Retinal pigment epithelial cell (primary cell): ENCODE measurements around the gene DARS1.

Experiments
- DNase-seq: peaks from one replicate; pipeline ENCODE4 v3.0.0-alpha.2; 2010; ENCODE audit warnings: low read depth
- H3K4me3 ChIP-seq: 2 replicates; pipeline ENCODE4 v1.5.1; 2011; ENCODE audit warnings: mild to moderate bottlenecking, low read length, control low read depth, moderate library complexity
- TF ChIP-seq, protein P1 (sequence below): conservative IDR thresholded peaks from 2 replicates; pipeline ENCODE4 v1.5.1; 2011; ENCODE audit warnings: low read depth, low read length, control low read depth, inconsistent platforms

The DARS1 gene

GRCh38 chr2:135863233-135863632 is 122.2 kb downstream of the DARS1 start:
- no peak for DNase-seq
- TF ChIP-seq, protein P1, sequence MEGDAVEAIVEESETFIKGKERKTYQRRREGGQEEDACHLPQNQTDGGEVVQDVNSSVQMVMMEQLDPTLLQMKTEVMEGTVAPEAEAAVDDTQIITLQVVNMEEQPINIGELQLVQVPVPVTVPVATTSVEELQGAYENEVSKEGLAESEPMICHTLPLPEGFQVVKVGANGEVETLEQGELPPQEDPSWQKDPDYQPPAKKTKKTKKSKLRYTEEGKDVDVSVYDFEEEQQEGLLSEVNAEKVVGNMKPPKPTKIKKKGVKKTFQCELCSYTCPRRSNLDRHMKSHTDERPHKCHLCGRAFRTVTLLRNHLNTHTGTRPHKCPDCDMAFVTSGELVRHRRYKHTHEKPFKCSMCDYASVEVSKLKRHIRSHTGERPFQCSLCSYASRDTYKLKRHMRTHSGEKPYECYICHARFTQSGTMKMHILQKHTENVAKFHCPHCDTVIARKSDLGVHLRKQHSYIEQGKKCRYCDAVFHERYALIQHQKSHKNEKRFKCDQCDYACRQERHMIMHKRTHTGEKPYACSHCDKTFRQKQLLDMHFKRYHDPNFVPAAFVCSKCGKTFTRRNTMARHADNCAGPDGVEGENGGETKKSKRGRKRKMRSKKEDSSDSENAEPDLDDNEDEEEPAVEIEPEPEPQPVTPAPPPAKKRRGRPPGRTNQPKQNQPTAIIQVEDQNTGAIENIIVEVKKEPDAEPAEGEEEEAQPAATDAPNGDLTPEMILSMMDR, result no peak

DNA sequence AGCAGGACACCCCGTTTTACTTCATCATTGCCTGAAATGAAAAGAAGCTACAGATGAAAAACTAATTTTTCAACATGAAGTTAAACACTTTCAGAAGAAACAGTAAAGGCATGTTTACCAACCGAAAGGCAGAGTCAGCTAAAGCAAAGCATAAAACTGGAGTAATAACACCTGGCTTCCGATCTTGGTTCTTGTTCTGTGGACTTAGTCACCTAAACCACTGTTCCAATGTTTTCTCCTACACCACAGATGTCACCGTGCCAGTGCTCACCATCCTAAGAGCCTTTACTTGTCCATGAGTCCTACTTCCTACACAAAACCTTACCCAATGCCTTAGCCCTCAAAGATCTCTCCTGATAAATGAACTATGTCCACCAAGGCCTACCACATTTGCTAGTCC is 122.7 kb downstream of the DARS1 start:
- TF ChIP-seq, protein P1, result no peak
- DNase-seq, result no peak
- no peak overlapping the region for H3K4me3 ChIP-seq

More at GRCh38 chr2:135863233-135863632, 122.2 kb downstream of the DARS1 start:
- no peak overlapping the region for H3K4me3 ChIP-seq
